Left lobe of liver (tissue), 2 donors: ENCODE measurements around the gene NARS2. TPM values are rescaled to one million over a fixed set of nuclear protein-coding genes. Genes with fewer than 3 reads are reported as not detected.
"Not testable (repeated sequence)": the region's sequence is repeated elsewhere in the genome, so short reads cannot be mapped to it uniquely, and the experiment has no call there.

Experiments used
- ATAC-seq: fragments of 200-7000 bp; cut with Tn5 transposase; one replicate; pipeline ENCODE4 v1.9.1; 2020; ENCODE audit warnings: mild to moderate bottlenecking, moderate library complexity
- DNase-seq: peaks from one replicate; pipeline ENCODE4 v3.0.0-alpha.2; 2020; ENCODE audit warnings: low spot score
- total RNA-seq: library from RNA; stranded (reverse); gene quantifications from one replicate; pipeline ENCODE4 v1.2.1, GENCODE V29; 2021
- donor health status: DM: no; HTN: no; CAD: no; lungs with moderate emphysema.
- donor health status: DM: no; HTN: yes; CAD: no.

Gene NARS2
- total RNA-seq, 1 donor from 2014 or later: 13.4 TPM

- DNase-seq (no peak), ATAC-seq (no peak)
Observed at GRCh38 chr11:78547931-78548705, 26.5 kb downstream of the NARS2 start.

- DNase-seq (no peak), ATAC-seq (no peak)
Observed at GRCh38 chr11:78542007-78542406, 32.7 kb downstream of the NARS2 start.

DNA sequence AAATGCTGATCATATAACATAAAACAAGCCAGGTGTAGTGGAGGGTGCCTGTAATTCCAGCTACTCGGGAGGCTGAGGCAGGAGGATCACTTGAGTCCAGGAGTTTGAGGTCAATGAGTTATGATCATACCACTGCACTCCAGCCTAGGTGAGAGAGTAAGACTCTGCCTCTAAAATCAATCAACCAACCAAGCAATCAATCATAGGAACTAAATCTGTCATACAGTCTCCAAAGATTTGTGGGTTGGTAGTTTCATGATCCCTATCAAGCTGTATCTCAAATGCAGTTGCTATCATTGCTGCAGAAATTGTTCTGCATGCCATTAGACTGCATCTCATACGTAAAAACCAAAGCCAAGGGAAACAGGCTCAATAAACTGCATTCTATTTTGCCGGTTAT, 33.1 kb downstream of the NARS2 start:
- no peak for ATAC-seq
- no peak for DNase-seq

DNA sequence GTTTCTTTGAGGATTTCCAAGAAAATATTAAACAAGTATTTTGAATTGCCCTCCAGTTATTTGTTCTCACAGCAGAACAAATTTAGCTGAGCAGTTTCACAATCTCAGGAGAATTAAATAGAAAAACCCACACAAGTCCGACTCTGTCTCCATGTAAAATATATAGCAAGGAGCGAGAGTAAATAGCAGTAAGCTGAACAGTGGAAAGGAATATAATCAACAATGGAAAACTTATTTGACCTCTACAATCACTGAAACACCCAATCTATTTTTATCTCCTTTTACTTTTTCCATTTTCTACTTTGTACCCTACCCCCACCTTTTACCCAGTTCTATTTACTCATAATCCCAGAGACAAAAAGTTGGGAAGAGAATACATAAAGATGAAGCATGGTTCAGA, 34.4 kb downstream of the NARS2 start:
- ATAC-seq (peak; percentile 33), DNase-seq (no peak)

DNA sequence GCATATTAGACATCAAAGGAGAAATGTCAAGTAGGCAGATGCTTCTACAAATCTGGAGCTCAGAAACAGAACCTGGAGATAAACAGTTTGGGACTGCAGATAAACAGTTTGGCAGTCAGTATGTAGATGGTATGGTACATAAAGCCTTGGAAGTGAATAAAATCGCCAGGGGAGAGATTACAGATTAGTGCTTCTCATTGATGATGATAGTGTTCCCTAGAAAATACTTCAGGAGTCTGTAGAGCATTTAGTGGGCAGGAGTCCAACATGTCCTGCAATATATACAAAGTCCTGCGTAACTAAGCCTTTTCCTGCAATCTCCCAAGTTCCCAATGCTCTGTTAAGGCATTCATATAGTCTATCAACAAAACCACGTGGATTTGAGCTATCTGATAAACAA, 35.2 kb downstream of the NARS2 start:
- DNase-seq (no peak), ATAC-seq (no peak)

- ATAC-seq (no peak), DNase-seq (no peak)
Observed at GRCh38 chr11:78536933-78537332, 37.7 kb downstream of the NARS2 start.

GRCh38 chr11:78535920-78536319, 38.7 kb downstream of the NARS2 start:
- DNase-seq: no peak
- ATAC-seq: no peak

GRCh38 chr11:78535027-78535426, 39.6 kb downstream of the NARS2 start:
- ATAC-seq (no peak), DNase-seq (no peak)

DNA sequence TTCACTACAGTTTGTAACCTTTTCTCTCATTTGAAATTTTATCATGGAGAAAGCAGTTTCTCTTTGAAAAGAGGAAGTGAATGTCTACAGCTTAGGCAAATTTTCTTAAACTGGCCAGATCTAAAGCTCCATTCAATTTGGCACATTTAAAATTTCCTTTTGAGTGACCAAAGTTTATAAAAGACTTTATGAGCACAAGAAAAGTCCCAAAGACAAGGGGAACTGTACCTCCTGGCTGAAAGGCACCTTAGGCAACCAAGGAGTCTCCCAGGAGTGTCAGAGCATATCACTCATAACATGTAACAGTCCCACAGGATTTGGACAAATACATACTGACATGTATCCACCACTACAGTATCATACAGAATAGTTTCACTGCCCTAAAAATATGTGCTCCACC, 41.3 kb downstream of the NARS2 start:
- DNase-seq: no peak
- no peak for ATAC-seq

DNA sequence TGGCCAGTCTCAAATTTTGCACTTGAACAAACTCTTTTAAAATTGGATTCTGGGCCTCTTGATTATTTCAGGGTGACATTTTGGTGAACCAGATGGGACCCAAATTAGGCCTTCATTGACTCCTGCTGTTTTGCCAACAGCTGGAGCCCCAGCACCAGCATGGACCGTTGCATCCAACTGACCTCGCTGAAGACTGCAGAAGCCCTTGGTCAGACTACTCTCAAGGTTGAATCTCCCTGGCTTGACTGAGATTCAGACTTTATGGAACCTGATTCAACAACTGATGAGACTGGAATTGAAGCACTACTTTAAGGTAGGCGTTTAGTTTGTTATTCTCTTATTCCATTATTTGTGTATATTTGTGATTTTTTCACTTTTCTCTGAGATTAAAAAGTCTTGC, 41.7 kb downstream of the NARS2 start:
- ATAC-seq: no peak
- no peak for DNase-seq

- DNase-seq: no peak
- peak; percentile 90 for ATAC-seq
Observed at GRCh38 chr11:78526497-78527146, 48.0 kb downstream of the NARS2 start.

- ATAC-seq (no peak), DNase-seq (no peak)
Observed at GRCh38 chr11:78525720-78526119, 48.9 kb downstream of the NARS2 start.

GRCh38 chr11:78520230-78520629, 54.4 kb downstream of the NARS2 start:
- no peak for DNase-seq
- ATAC-seq: no peak

DNA sequence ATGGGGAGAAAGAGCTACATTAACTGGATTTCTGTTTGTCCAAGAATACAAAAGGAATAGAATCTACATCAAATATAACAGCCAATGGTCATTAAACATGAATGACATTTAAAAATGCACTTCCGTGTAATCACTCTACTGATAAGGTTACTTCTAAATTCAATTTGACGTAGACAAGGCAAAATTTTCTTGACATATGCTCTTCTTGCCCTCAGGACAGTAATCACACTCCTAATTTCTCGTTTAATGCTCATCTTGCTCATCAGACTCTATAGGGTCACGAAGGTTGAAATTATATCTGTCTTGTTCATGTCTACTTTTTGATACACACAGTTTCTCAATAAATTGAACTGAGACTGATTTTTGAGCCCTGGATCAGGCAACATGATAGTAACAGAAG, 58.4 kb downstream of the NARS2 start:
- ATAC-seq (no peak), DNase-seq (no peak)

DNA sequence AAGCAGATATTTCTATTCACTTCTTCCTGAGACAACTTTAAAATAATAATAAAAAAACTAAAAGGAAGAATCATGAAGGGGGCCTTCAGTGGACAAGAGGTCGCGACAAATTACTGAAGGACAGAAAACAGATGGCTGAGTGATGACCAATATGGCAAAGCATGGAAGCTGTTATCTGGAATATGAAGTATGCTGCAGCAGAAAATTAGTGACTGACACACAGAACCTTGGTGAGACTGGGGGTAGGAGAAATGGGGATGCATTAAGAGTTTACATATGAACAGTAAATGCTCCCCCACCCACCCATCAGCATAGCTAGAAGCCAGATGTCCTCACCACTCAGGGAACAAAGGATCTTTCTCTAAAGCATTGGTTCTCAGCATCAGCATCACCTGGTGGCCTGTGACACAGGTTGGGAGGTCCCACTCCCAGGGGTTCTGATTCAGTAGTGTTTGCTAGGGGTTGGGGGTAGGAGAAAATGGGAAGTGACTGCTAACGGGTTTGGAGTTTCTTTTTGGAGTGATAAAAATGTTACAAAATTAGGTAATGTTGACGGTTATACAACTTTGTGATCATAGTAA, 59.7 kb downstream of the NARS2 start:
- ATAC-seq: no peak
- DNase-seq: no peak

- DNase-seq, ATAC-seq: not testable (repeated sequence)
Observed at GRCh38 chr11:78513085-78513484, 61.6 kb downstream of the NARS2 start.

GRCh38 chr11:78510597-78510996, 64.1 kb downstream of the NARS2 start:
- DNase-seq (no peak), ATAC-seq (no peak)

DNA sequence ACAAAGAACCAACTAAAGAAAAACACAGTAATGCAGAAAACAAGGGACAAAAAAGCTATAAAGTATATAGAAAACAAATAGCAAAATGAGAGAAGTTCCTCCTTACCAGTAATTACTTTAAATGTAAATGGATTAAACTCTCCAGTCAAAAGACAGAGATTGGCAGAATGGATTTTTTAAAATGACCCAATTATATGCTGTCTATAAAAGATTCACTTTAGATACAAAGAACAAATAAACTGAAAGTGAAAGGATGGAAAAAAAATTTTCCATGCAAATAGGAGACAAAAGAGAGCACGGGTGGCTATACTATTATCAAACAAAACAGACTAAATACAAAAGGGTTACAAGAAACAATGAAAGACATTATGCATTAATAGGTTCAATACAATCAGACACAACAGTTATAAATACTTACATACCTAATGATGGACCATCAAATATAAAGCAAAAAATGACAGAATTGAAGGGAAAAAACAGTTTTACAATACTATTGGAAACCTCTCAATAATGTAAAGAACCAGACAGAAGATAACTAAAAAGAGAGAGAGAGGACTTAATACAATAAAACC, 64.6 kb downstream of the NARS2 start:
- ATAC-seq (no peak), DNase-seq (no peak)

DNA sequence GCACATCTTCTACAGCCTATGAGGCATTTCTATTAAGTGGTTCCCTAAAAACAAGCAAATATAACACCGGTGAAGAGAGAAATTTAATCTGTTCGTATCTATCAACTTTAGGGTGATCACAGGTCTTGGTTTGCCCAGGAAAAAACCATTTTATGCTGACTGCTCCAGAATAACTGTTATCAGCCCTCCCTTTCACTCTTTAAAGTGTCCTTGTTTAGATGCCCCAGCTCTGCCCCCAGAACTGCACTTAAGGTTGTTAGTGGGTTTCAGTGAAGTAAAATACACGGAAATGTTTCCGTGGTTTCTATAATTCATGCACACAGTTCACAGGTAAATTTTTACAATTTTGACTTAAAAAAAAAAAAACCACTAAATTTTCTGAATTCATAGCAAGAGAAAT, 70.0 kb downstream of the NARS2 start:
- no peak for ATAC-seq
- no peak for DNase-seq

DNA sequence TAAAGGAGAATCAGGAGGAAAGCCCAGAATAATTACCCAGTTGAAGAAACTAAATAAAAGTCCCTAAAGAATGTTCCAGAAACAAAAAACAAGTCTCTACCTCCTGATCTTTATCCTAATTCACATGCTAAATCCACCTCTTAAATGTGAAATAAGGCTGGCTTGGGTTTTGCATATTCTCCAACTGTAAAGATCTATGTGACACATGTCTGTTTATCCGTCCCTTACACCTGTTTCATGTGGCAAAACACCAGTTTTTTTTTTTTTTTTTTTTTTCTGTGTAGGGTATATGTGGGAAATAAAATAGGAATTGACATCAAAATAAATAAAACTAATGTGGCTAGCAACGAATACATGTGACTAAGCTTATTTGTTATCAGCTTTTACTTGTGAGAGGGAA, 70.5 kb downstream of the NARS2 start:
- no peak for DNase-seq
- no peak for ATAC-seq

GRCh38 chr11:78499971-78500370, 74.7 kb downstream of the NARS2 start:
- DNase-seq (no peak), ATAC-seq (no peak)

GRCh38 chr11:78497293-78497692, 77.4 kb downstream of the NARS2 start:
- ATAC-seq (peak; percentile 43), DNase-seq (no peak)
